ENCODE data around the gene ZNF672.

DNA sequence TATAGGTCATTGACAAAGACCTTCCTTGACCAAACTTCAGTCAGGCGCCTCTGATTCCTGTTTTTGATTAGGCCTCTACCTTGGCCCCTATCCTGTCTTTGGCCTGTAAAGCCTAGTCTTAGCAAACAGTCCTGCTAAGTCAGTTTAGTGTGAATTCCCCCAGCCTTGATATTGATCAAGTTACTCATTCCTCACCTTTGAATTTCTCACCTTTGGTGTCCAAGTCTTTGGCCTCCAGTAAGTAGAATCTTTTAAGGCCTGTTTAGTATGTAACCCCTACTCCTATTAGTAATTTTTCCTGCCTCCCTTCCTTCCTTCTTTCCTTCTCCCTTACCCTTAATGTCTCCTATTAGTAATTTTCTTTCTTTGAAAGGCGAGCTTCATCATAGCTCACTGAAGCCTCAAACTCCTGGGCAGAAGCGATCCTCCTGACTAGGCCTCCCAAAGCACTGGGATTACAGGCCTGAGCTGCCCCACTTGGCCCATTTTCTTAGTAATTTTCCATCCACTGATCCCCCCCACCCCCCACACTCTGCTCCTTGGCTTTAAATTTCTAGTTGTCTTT is 33.9 kb downstream of the ZNF672 start:
- TF ChIP-seq POLR2AphosphoS5 (IDR thresholded peaks at IDR 0.05; ENCODE audit: low read depth, low read length), result no peak
- TF ChIP-seq POLR2A (IDR thresholded peaks at IDR 0.05; ENCODE audit: low read depth, low read length), result no peak
- TF ChIP-seq TAF1 (IDR thresholded peaks at IDR 0.05; ENCODE audit: borderline replicate concordance, low read depth, low read length), result no peak

Measured in GM12892 (cell line).